ENCODE results near the gene GDF10. TPM values are rescaled to one million over a fixed set of nuclear protein-coding genes. Genes with fewer than 3 reads are reported as not detected.

The GDF10 gene
- total RNA-seq, 1 donor: under 0.01 TPM

DNA sequence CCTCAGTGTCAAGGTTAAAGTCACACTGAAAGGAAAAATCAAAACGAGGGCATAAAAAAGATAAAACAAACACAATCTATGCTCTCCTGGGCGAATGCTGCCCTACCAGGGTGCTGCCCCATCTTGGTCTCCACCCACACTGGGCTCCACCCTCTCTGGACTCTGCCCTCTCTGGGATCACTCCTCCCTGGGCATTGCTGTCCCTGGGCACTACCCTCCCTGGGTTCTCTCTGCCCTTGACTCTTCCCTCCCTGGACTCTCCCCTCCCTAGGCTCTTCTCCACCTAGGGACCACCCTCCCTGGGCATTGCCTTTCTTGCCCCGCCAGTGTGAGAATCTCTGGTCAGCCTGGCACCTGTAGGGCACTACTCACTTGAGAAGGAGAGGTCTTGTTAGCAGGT is 30.8 kb downstream of the GDF10 start:
- DNase-seq (ENCODE audit: insufficient read length, low spot score, missing footprints): peak; percentile 6
- no peak overlapping the region for H2AFZ ChIP-seq (ENCODE audit: low read length)
- no peak for TF ChIP-seq CTCF (IDR thresholded peaks at IDR 0.05; ENCODE audit: extremely low read depth, low read depth, low read length)
- no peaks in the 10 kb centered on the region for H3K4me1 ChIP-seq (ENCODE audit: insufficient read depth, low read length)
- no peak overlapping the region for H3K27ac ChIP-seq (ENCODE audit: low read depth, low read length)
- no peaks in the 10 kb centered on the region for H3K36me3 ChIP-seq (ENCODE audit: insufficient read depth, low read length)
- H3K27me3 ChIP-seq (ENCODE audit: insufficient read depth, low read length): peaks cover 16% of the 10 kb centered on the region
- H3K9me3 ChIP-seq (ENCODE audit: low read depth, low read length): no peaks in the 10 kb centered on the region
- no peak overlapping the region for H3K4me2 ChIP-seq (ENCODE audit: insufficient read depth, low read length)
- H3K4me3 ChIP-seq (ENCODE audit: insufficient read depth, low read length): no peak overlapping the region
- no peaks in the 10 kb centered on the region for H4K20me1 ChIP-seq (ENCODE audit: insufficient read depth, low read length)
- no peaks in the 10 kb centered on the region for H3K79me2 ChIP-seq (ENCODE audit: insufficient read depth, low read length)

DNA sequence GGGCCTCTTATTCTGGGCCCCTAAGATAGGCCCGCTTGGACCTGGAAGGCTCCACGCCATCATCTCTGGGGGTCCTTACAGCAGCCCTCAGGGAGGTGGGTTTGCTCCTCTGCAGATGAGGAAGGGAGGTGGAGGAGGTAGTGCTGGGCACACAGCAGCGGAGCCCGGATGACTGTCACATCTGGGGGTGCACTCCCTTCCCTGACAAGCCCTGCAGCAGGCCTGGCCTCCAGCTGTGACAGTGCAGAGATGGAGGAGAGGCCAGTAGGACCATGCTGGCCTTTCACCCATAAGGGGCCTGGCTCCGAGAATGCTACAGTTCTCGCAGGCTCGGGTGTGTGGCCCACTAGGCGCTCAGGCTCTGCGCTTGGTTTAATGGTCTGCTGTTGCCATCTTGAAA is 31.5 kb downstream of the GDF10 start:
- no peaks in the 10 kb centered on the region for H3K79me2 ChIP-seq (ENCODE audit: insufficient read depth, low read length)
- no peak overlapping the region for H3K4me3 ChIP-seq (ENCODE audit: insufficient read depth, low read length)
- H4K20me1 ChIP-seq (ENCODE audit: insufficient read depth, low read length): no peaks in the 10 kb centered on the region
- peak; percentile 3 for DNase-seq (ENCODE audit: insufficient read length, low spot score, missing footprints)
- peaks cover 22% of the 10 kb centered on the region for H3K27me3 ChIP-seq (ENCODE audit: insufficient read depth, low read length)
- no peak overlapping the region for H3K27ac ChIP-seq (ENCODE audit: low read depth, low read length)
- no peak overlapping the region for H2AFZ ChIP-seq (ENCODE audit: low read length)
- no peaks in the 10 kb centered on the region for H3K36me3 ChIP-seq (ENCODE audit: insufficient read depth, low read length)
- no peak for TF ChIP-seq CTCF (IDR thresholded peaks at IDR 0.05; ENCODE audit: extremely low read depth, low read depth, low read length)
- no peaks in the 10 kb centered on the region for H3K4me1 ChIP-seq (ENCODE audit: insufficient read depth, low read length)
- H3K9me3 ChIP-seq (ENCODE audit: low read depth, low read length): no peaks in the 10 kb centered on the region
- H3K4me2 ChIP-seq (ENCODE audit: insufficient read depth, low read length): no peak overlapping the region

DNA sequence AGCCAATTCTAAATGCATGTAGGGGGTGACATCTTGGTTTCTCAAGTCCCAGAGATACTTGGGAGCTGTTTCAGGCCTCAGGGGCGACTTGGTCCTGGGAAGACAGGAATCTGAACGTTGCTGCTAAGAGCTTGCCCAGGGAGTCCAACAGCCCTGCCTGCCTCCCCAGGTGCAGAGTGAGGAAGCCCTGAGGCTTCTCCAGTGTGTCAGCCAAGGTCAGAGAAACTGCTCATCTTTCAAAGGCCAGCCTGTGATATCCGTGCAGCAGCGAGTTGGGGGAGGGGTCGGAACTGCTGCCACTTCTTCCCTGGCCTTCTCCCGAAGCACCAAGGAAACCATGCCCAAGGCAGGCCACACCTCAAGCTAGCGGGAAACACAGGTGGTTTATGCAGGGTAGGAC is 32.0 kb downstream of the GDF10 start:
- TF ChIP-seq CTCF (IDR thresholded peaks at IDR 0.05; ENCODE audit: extremely low read depth, low read depth, low read length): no peak

GRCh38 chr10:47332371-47332770 is 32.4 kb downstream of the GDF10 start:
- no peaks in the 10 kb centered on the region for H4K20me1 ChIP-seq (ENCODE audit: insufficient read depth, low read length)
- TF ChIP-seq CTCF (IDR thresholded peaks at IDR 0.05; ENCODE audit: extremely low read depth, low read depth, low read length): no peak
- peak; percentile 79 for DNase-seq (ENCODE audit: insufficient read length, low spot score, missing footprints)

More for the DNA sequence above, 32.0 kb downstream of the GDF10 start:
- Histone ChIP-seq H3K27me3 (ENCODE audit: insufficient read depth, low read length) (peaks cover 22% of the 10 kb centered on the region), H3K4me1 (ENCODE audit: insufficient read depth, low read length) (no peaks in the 10 kb centered on the region), H3K9me3 (ENCODE audit: low read depth, low read length) (no peaks in the 10 kb centered on the region), H3K4me3 (ENCODE audit: insufficient read depth, low read length) (no peak overlapping the region), H3K36me3 (ENCODE audit: insufficient read depth, low read length) (no peaks in the 10 kb centered on the region), H4K20me1 (ENCODE audit: insufficient read depth, low read length) (no peaks in the 10 kb centered on the region), H3K79me2 (ENCODE audit: insufficient read depth, low read length) (no peaks in the 10 kb centered on the region), H2AFZ (ENCODE audit: low read length) (no peak overlapping the region), H3K4me2 (ENCODE audit: insufficient read depth, low read length) (no peak overlapping the region), H3K27ac (ENCODE audit: low read depth, low read length) (no peak overlapping the region)
- no peak for DNase-seq (ENCODE audit: insufficient read length, low spot score, missing footprints)

More at GRCh38 chr10:47332371-47332770, 32.4 kb downstream of the GDF10 start:
- Histone ChIP-seq H3K27me3 (ENCODE audit: insufficient read depth, low read length) (peaks cover 22% of the 10 kb centered on the region), H3K27ac (ENCODE audit: low read depth, low read length) (no peak overlapping the region), H3K4me1 (ENCODE audit: insufficient read depth, low read length) (no peaks in the 10 kb centered on the region), H3K79me2 (ENCODE audit: insufficient read depth, low read length) (no peaks in the 10 kb centered on the region), H3K4me3 (ENCODE audit: insufficient read depth, low read length) (no peak overlapping the region), H3K36me3 (ENCODE audit: insufficient read depth, low read length) (no peaks in the 10 kb centered on the region), H3K4me2 (ENCODE audit: insufficient read depth, low read length) (no peak overlapping the region), H3K9me3 (ENCODE audit: low read depth, low read length) (no peaks in the 10 kb centered on the region), H2AFZ (ENCODE audit: low read length) (no peak overlapping the region)
